ENCODE data around the gene AURKB.
"Not testable (repeated sequence)": the region's sequence is repeated elsewhere in the genome, so short reads cannot be mapped to it uniquely, and the experiment has no call there.

AURKB gene

DNA sequence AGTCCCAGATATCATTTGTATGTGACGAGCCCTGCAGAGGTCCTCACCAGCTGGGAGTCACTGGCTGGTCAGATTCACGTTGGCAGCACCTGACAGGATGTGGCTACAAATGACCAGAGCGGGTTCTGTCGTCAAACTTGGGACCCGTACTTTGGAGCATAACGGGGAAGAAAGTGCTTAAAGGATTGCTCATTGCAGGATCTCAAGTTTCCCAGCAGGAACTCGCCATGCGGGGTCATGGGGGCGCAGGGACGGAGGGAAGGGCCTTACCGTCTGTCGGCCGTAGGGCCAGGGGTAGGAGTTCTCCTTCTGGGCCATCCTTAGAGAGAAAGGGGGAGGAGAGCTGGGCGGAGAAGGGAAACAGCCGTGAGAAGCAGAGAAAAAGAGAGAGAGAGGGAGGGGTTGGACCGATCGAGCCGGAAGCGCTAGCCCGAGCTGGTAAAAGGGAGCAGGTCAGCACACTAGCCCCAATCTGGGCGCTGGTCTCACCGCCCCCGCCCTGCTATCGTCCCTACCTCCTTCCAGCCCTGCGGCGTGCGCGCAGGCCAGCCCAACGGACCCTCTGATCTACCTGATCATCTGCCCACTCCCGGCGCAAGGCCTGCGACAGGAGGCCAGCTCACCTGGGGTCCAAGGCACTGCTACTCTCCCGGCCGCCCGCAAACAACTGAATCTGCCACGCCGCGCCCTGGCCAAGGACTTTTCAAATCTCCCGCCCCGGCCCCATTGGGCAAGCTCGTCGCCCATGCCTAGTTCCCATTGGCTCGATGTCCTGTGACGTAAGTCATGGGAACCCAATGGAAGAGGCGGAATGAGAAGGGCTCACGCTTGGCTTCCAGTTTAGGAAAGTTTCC, at the start of gene AURKB:
TSS of gene AURKB (minus strand) at position 669 of the 854 bp plus-strand sequence. CDS start at position 318, 351 bp downstream.
- DNase-seq = peak; percentile 93

DNA sequence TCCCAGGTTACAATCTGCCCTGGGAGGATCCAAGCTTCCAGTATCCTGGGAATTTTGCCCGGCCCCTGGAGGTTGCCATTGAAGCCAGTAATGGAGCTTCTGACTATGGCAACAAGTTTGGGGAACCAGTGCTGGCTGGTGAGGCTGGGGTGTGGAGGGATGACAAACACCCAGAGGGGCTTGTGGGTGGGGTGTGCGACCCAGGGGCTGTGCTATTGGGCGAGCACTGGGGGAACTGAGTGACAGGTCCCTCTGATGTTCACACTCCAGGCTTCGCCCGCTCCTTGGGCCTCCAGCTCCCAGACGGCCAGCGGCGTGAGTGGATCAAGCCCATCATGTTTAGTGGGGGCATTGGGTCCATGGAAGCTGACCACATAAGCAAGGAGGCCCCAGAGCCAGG, 47.4 kb upstream of the AURKB start:
- no peak for DNase-seq

GRCh38 chr17:8256691-8257090, 46.3 kb upstream of the AURKB start:
- DNase-seq = no peak

- DNase-seq = no peak
Measured at GRCh38 chr17:8256291-8256690, 45.9 kb upstream of the AURKB start.

GRCh38 chr17:8255499-8255898, 45.1 kb upstream of the AURKB start:
- DNase-seq = no peak

GRCh38 chr17:8254881-8255280, 44.5 kb upstream of the AURKB start:
- no peak for DNase-seq

DNA sequence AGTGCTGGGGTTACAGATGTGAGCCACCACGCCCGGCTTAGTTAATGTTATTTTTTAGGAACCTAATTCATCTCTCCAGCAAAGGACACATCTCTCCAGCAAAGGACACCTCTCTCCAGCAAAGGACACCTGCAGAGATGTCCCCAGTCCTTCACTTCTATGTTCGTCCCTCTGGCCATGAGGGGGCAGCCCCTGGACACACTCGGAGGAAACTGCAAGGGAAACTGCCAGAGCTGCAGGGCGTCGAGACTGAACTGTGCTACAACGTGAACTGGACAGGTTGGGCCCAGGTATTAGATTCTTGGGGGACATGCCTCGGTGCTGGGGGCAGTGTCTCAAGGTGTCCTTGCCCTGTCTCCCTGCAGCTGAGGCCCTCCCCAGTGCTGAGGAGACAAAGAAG, 43.4 kb upstream of the AURKB start:
- DNase-seq = no peak

GRCh38 chr17:8251411-8251810, 41.0 kb upstream of the AURKB start:
- DNase-seq = not testable (repeated sequence)

DNA sequence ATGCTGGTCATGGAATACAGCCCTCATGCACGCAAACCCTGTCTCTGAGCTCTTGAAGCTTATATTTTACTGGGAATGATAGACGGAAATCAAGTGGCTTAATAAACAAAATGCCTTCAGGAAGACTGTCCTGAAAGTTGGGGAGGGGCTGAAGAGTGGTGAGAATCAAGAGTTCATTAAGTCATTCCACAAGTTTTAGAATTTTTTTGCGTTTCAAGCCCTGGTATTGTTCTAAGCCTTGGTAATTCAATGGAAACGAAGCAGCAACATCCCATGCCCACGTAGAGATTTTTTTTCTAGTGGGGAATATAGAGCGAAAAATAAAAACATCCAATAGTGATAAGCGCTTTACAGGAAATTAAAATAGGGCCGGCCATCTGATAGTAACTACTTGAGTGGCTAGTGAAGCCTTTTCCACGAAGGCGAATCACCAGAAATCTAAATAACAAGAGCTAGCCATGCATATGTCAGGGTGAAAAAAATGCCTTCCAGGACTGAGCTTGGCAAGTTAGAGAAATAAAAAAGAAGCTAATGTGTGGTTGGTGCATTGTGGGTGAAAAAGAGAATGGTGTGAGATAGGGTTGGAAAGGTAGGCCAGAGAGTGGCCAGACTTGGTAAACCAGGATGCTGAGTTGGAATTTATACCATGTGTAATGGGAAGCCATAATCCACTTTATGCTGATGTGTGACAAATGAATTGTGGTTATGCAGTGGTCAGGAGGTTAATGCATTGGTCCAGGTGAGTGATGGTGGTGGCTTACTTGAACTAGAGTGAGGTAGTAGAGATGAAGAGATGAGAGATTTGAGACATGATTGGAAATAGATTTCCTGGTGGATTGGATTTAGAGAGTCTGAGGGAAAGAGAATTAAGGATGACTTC, 39.5 kb upstream of the AURKB start:
- no peak for DNase-seq

DNA sequence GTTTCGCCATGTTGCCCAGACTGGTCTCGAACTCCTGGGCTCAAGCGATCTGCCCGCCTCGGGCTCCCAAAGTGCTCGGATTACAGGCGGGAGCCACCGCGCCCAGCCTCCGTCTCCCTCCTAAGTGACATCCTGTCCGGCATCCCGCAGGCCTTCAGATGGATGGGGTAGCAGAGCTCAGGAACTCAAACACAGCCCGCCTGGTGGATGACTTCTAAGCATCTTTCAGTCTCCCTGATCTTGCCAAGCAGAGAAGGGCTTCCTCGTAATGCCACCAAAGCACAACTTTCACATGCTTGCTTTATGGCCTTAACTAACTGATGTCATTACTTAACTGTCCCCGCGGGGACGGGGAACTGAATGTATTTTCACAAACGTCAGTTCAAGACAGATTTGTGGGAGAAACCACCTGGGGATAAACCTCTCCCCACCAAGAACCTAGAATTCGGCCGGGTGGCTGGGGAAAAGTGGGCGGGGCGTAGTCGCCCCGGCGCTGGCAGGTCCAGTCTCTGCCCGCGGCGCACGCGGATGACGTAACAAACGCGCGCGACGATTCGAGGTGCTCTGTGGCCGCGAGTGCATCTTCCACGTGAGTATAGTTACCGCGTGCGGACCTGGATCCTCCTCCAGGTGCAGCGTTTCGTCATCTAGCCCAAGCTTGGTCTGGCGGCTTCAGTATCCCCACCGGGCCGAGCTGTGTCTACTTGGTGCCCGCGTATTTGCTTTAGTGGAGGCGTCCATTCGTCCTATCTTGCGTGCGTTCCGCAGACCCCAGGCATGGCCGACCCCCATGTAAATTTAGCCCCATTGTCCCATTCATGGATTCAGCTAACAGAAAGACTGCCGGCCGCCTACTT, 38.6 kb upstream of the AURKB start, which contains the start of gene PFAS:
TSS of gene PFAS (plus strand) at position 539 of the 857 bp plus-strand sequence. CDS start 4,649 bp downstream, outside the sequence.
- peak; percentile 95 for DNase-seq

DNA sequence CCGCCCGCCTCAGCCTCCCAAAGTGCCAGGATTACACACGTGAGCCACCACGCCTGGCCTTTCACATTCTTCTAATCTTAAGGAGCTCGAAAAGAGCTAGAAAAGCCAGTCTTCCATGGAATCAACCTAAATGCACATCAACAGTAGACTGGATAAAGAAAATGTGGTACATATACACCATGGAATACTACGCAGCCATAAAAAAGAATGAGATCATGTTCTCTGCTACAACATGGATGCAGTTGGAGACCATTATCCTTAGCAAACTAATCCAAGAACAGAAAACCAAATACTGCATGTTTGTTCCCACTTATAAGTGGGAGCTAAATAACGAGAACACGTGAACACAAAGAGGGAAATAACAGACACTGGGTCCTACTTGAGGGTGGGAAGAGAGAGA, 34.4 kb upstream of the AURKB start:
- DNase-seq = no peak

GRCh38 chr17:8243827-8244226, 33.5 kb upstream of the AURKB start:
- DNase-seq = peak; percentile 44

- DNase-seq = no peak
Measured at GRCh38 chr17:8237886-8238285, 27.5 kb upstream of the AURKB start.

DNA sequence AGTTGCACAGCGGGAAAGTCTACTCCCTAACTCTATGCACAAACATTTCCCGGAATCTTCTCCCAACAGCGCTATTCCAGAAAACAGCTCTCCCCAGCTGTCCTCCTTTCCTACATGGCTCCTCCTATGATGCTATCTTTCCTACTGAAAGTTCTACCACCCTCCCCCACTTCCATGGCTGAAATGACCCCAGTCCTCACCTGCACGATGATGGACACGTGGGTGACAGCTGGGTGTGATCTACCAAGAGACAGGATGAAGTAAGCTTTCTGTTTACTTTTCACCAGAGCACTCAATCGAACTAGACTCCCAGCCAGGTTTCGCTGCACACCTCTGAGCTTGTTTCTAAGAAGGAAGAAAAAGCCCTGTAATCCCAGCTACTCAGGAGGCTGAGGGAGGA, 26.8 kb upstream of the AURKB start:
- no peak for DNase-seq

DNA sequence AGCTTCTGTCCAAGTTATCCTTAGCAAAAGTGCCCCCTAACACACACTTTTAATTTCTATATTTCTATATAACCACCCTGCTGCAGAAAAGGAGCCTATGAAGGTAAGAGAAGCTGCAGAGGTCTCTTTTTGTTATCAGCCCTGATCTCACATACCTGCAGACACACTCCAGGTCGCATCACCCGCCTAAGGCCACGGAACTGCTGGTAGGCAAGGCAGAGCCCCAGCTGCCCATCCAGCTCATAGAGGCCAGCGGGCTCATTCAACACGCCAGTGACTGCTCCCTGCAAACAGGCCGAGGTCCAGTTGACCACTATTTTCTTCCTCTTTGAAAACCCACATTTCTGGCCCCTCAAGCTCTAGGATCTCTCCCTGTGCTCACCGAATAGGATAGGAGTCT, 25.3 kb upstream of the AURKB start:
- DNase-seq = no peak

DNA sequence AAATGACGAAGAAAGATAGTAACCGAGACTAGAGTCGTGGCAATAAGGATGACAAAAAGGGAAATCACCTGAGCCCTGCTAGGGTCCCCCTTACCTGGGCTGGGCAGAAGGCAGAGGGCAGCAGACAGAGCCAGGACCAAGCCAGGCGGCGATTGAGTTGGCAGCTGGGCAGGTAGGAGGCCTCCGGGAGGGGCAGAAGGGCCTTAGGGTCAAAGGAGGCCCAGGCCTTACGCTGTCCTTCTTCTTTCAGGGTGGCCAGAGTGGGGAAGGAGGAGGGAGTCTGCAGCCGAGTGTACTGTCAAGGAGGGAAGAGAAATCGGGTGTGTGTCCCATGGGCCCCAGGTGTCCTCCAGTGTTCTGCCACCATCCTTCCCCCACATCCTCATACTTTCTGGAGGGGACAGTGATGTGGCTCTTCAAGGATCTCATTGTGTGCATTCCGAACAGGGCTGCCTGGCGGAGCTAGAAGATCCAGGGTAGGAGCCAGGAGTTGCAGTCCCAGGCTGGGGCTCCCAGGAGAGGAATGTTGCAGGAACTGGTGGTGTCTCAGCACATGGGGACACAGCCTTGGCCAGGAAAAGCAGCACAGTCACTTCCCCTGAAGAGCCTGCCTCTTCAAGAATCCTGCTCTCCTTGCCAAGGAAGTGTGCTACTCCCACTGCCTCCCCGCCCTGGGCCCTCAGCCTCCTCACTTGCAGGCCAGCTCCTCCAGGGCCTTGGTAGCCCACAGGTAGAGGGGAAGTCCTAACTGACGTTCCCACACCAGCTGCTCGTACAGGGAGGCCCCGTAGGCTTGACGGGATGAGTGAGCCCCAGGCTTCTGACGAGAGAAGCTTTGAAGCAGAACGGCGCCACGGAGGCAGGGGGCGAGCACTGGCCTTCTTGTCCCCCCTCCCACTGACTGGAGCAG, 24.2 kb upstream of the AURKB start:
- DNase-seq = no peak

DNA sequence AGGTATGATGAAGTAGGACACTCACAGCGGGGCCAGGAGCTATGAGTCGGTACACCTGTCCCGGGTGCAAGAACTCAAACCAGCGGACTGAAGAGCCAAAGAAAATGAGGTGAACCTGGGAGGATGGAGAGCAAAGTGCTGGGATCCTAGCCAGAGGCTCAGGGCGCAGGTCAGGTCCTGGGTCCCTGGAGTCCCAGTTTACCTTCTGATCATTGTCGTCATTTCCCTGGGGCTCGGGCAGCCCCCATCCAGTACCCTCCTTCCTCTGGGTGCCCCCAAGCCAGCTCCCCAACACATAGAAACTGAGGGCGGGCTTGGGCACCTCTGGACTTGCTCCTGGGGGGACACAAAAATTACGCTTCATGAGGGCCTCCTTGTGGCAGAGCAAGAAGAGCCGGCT, 21.3 kb upstream of the AURKB start:
- DNase-seq = no peak

DNA sequence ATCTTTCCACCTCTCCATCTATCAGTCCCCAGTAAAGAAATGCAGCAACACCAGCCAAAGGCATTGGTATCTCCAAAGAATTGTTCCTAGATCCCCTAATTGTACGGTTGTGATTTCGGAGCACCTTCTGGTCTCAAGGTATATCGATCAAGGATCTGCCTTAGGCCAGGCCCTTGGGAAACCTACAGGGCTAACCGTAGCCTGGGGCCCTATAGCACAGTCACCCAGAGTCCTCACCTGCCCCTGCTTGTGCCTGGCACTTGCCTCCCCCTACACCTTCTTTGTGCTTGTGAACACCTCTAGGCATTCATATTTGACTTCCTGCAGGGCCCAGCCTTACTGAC, 16.8 kb upstream of the AURKB start:
- DNase-seq = no peak

GRCh38 chr17:8226536-8227237, 16.3 kb upstream of the AURKB start:
- DNase-seq = no peak

GRCh38 chr17:8225813-8226535, 15.6 kb upstream of the AURKB start:
- DNase-seq = peak; percentile 71
